Ovary (tissue), 9 donors: ENCODE data around the gene MAPKAPK2. TPM values are rescaled to one million over a fixed set of nuclear protein-coding genes. Genes with fewer than 3 reads are reported as not detected.

ENCODE experiments used
- DNase-seq, 5 donors: peaks; one replicate each; pipeline ENCODE4 v3.0.0-alpha.2; 2019 to 2020
- H3K27ac ChIP-seq, 2 donors: fragments of 200-600 bp; one replicate each; pipeline versions ENCODE4 v1.5.1 to v1.8.0; 2019 to 2022
- H3K27me3 ChIP-seq: fragments of 200-600 bp; one replicate; pipeline ENCODE4 v1.8.0; 2022
- H3K36me3 ChIP-seq: fragments of 200-600 bp; sonication (generic); one replicate; pipeline ENCODE4 v1.5.1; 2019
- H3K4me1 ChIP-seq: one replicate; pipeline ENCODE4 v1.8.1; 2013; ENCODE audit warnings: mild to moderate bottlenecking, moderate library complexity; ENCODE audit not compliant: insufficient read depth
- H3K4me3 ChIP-seq: fragments of 200-600 bp; sonication (generic); one replicate; pipeline ENCODE4 v1.5.1; 2017
- H3K9me3 ChIP-seq, 2 donors: fragments of 200-600 bp in 1 of 2; sonication (generic) in 1 of 2; one replicate each; pipeline versions ENCODE4 v1.5.1 to v1.8.1; 2013 to 2019; ENCODE audit warnings: mild to moderate bottlenecking in 1 of 2, moderate library complexity in 1 of 2
- EP300 ChIP-seq: sonication (generic); formaldehyde crosslinking; IDR thresholded peaks from one replicate; pipeline ENCODE4 v1.6.1; 2017; ENCODE audit warnings: antibody characterized with exemption
- POLR2A ChIP-seq: fragments of 450-650 bp; IDR thresholded peaks from one replicate; pipeline ENCODE4 v1.6.1; 2017; ENCODE audit warnings: antibody characterized with exemption, mild to moderate bottlenecking, moderate library complexity
- WGBS, 3 donors: extraction: QIAGEN DNeasy Blood & Tissue Kit in 1 of 3; methylation state at CpG; one replicate each; pipeline versions ENCODE4 v1.1.5 to v1.1.7; 2013 to 2017; 5-methylcytosine and 5-hydroxymethylcytosine counted together
- intact Hi-C, 4 donors: fragments of 100-400 bp; cut with DNase I; formaldehyde crosslinking; loops; one replicate each; pipeline versions ENCODE4 v1.11.0 to v1.15.1; 2022 to 2023
- polyA plus RNA-seq, 2 donors: library from polyadenylated mRNA; stranded (reverse); fragments of 200-250 nt in 1 of 2; fragments of 350-450 nt in 1 of 2; fragmentation: Illumina TruSeq in 1 of 2; extraction: RNeasy Lipid Tissue Mini Kit (QIAGEN cat#74804) in 1 of 2; gene quantifications; one replicate each; pipeline ENCODE4 v1.2.3, GENCODE V29; 2013 to 2014
- total RNA-seq, 7 donors: library from RNA; depleted of rRNA in 2 of 7; stranded (reverse); fragments of >200 nt in 2 of 7; fragmentation: NEBNext Ultra II Directional in 3 of 7; extraction: Animal tissue kit (Norgen Biotek cat#: 25700) in 3 of 7; gene quantifications; one replicate each; pipeline versions ENCODE4 v1.1.0 to v1.2.4, GENCODE V29; 2016 to 2023
- TF ChIP-seq, protein P1 (sequence below), 3 donors: fragments of 450-650 bp in 2 of 3; fragments of 200-600 bp in 1 of 3; IDR thresholded peaks; one replicate each; pipeline versions ENCODE4 v1.5.1 to v1.8.0; 2016 to 2022; ENCODE audit warnings: antibody characterized with exemption in 3 of 3, mild to moderate bottlenecking in 1 of 3
- donor health status: DM: no; HTN: no; CAD: no; lungs with moderate emphysema.
- donor health status: DM: no; HTN: no; CAD: no.
- donor health status: Bipolar disorder and iron deficiency.
- donor health status: DM: yes; HTN: yes; CAD: no.
- donor health status: DM: no; HTN: no; CAD: no.
- donor health status: DM: yes; HTN: yes; CAD: no.

The MAPKAPK2 gene
- total and polyA plus RNA-seq, 9 donors: 28.4 to 71.2 (median 64.7) TPM

DNA sequence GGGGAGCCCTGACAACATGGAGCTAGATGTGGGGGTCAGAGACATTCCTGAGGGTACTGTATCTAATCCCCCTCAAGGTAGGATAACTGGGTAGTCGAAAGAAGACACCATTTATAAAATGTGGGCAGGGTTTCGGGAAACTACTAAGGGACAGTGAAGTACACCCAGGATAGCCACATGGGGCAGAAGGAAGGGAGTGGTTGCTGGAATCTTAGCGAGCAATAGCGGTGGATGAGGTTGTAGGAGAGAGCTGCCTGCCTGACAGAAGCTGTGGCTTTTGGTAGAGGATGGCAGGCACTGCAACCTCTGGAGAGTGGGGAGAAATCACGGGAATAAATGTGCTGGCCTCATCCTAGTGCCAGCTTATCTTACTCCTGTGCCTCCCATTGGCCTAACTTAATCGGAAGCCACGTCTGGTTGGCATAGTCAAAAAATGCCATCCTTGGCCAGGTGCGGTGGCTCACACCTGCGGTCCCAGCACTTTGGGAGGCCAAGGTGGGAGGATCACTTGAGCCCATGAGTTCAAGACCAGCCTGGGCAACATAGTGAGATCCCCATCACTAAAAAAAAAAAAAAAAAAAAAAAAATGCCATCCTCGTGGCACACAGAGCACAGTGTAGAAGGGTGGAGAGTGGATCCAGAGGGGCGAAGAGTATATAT lies 23.4 kb upstream of the MAPKAPK2 start:
- Histone ChIP-seq H3K27me3 (no peaks in the 10 kb centered on the region), H3K9me3 (no peaks in the 10 kb centered on the region), H3K4me1 (peaks cover 5% of the 10 kb centered on the region), H3K27ac (no peak overlapping the region), H3K36me3 (no peaks in the 10 kb centered on the region), H3K4me3 (no peak overlapping the region)
- 83 to 87% (median 86%) methylated on average over 11 of the region's 11 CpGs for WGBS, 3 donors
- intact Hi-C loops: loop anchor here in 3 of 4 donors (5.0 to 10.0 kb wide), 3 partner anchors 166 to 176 kb away; no protein-coding TSS in a partner anchor
- DNase-seq: no peak
- TF ChIP-seq, protein P1, sequence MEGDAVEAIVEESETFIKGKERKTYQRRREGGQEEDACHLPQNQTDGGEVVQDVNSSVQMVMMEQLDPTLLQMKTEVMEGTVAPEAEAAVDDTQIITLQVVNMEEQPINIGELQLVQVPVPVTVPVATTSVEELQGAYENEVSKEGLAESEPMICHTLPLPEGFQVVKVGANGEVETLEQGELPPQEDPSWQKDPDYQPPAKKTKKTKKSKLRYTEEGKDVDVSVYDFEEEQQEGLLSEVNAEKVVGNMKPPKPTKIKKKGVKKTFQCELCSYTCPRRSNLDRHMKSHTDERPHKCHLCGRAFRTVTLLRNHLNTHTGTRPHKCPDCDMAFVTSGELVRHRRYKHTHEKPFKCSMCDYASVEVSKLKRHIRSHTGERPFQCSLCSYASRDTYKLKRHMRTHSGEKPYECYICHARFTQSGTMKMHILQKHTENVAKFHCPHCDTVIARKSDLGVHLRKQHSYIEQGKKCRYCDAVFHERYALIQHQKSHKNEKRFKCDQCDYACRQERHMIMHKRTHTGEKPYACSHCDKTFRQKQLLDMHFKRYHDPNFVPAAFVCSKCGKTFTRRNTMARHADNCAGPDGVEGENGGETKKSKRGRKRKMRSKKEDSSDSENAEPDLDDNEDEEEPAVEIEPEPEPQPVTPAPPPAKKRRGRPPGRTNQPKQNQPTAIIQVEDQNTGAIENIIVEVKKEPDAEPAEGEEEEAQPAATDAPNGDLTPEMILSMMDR (IDR thresholded peaks at IDR 0.05): no peak
- TF ChIP-seq POLR2A: no peak
- TF ChIP-seq EP300: no peak

DNA sequence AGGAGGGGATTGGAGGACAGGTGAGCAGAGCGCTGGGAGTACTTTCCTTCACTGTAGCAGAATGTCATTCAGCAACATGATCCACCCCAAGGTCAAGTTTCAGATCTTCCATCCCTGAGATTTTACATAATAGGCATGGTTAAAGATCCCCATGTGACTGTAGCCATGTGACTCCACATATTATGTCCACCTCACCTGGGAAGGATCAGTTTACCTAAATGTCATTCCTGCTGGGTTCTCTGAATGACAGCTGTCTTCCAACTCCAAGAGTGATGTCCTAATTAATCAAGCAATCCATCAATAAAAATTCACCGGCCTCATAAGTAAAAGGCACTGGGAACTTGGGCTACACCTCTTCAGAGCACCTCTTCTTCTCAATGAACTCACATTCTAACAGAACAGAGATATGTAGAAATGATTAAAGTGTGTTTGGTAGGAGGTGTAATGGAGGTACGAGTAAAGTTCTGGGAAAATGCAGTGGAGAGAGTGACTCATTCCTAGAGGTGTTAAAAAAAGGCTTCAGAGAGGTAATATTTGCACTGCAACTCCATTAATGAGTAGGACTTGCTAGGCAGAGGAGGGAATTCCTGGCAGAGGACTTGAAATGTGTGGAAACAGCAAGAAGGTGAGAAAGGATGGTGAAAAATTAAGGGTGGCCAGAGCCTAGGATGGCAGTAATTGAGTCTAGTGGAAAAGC lies 22.2 kb upstream of the MAPKAPK2 start:
- Histone ChIP-seq H3K27ac (no peak overlapping the region), H3K27me3 (no peaks in the 10 kb centered on the region), H3K9me3 (no peaks in the 10 kb centered on the region), H3K4me1 (peaks cover 5% of the 10 kb centered on the region), H3K4me3 (no peak overlapping the region), H3K36me3 (no peaks in the 10 kb centered on the region)
- WGBS, 3 donors: 69 to 72% (median 71%) methylated on average over 3 of the region's 3 CpGs
- no peak for DNase-seq
- TF ChIP-seq, protein P1 (IDR thresholded peaks at IDR 0.05): no peak
- TF ChIP-seq EP300 (no peak), POLR2A (no peak)
- intact Hi-C loops: loop anchor here in 3 of 4 donors (2.0 to 10.0 kb wide), 4 partner anchors 28 to 178 kb away; partner anchors contain the start of gene DYRK3 (in 1 of the 3)

DNA sequence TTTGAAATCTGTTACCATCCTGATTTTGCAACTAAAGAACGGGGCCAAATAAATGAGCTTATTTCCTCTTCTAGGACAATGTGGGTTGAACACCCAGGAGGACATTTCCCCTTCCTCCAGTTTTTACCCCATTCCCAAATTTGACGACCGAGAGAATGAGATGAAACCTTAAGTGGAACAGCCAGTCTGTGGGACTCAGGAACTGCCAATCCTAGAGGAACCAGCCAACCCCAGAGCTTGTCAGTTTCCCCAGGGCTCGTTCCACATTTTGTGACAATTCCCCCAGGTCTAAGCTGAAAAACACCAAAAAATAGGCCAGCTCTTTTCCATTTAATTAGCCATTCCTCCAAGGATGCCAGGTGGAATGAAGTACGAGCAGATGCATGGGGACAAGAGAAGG lies 21.3 kb upstream of the MAPKAPK2 start:
- H3K27ac ChIP-seq: no peak overlapping the region
- intact Hi-C loops: loop anchor here in 3 of 4 donors (2.0 to 10.0 kb wide), 4 partner anchors 29 to 179 kb away; partner anchors contain the start of gene DYRK3 (in 1 of the 3)
- no peaks in the 10 kb centered on the region for H3K9me3 ChIP-seq
- H3K36me3 ChIP-seq: no peaks in the 10 kb centered on the region
- H3K27me3 ChIP-seq: no peaks in the 10 kb centered on the region
- no peak overlapping the region for H3K4me3 ChIP-seq
- 48 to 62% (median 57%) methylated on average over 5 of the region's 5 CpGs for WGBS, 3 donors
- H3K4me1 ChIP-seq: peaks cover 5% of the 10 kb centered on the region
- no peak for DNase-seq
- TF ChIP-seq, protein P1 (IDR thresholded peaks at IDR 0.05): no peak
- no peak for TF ChIP-seq EP300
- no peak for TF ChIP-seq POLR2A

DNA sequence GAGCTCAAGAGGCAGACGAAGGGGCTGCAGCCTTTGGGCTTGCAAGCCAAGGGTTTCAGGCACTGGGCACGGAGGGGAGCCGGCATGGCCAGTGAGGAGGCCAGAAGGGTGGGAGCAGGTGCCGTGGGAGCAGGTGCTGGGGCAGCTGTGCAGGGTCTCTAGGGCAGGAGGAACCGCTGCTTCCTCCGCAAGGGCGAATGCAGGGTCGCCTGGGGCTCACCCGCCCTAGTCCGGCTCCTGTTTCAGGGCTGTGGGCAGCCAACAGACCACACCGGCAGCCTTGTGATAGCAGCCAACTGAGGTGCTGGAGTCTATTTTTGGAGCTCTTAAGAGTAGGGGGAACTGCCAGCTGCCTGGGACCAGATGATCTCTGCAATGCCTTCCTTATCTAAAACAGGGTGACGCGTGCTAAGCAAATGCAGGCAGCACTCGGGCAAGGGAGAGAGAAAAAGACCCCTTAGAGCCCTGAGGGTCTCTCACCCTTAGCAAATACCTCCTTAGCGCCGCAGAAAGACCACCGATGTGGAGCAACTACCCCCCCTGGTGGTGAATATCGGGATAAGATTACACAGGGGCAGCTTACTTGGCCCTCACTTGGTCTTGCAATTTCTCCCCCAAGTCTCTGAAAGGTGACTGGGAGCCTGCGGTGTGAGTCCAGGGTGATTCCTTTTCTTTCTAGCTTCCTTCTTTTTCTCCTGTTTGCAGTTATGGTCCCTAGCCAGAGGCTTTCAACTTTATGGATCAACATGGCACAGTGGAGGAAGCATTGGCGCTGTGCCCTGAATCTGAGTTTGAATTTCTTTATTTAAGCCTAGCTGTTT lies 20.7 kb upstream of the MAPKAPK2 start:
- Histone ChIP-seq H3K4me3 (no peak overlapping the region), H3K27ac (no peak overlapping the region), H3K27me3 (no peaks in the 10 kb centered on the region), H3K36me3 (no peaks in the 10 kb centered on the region), H3K4me1 (peaks cover 5% of the 10 kb centered on the region), H3K9me3 (no peaks in the 10 kb centered on the region)
- DNase-seq: peak; percentile 55 to 78 (median 65)
- no peak for TF ChIP-seq EP300
- TF ChIP-seq, protein P1 (IDR thresholded peaks at IDR 0.05): peak; percentile 66 to 85 (median 81)
- no peak for TF ChIP-seq POLR2A
- 6 to 10% (median 9%) methylated on average over 20 of the region's 20 CpGs for WGBS, 3 donors
- intact Hi-C loops: loop anchor here (2.0 to 10.0 kb wide), 4 partner anchors 29 to 179 kb away; partner anchors contain the start of gene DYRK3 (in 3 of the 4)
